MCF 10A (cell line): ENCODE measurements around the gene ZAR1L. TPM values are rescaled to one million over a fixed set of nuclear protein-coding genes. Genes with fewer than 3 reads are reported as not detected.

ENCODE experiments used
- BruUV-seq: library from RNA; stranded (reverse); fragments of 400-500 nt; replicated peaks from 2 replicates; lab custom pipeline; 2021; lab: Mats Ljungman, UMichigan
- CTCF ChIA-PET: fragments of 300-600 bp; sonication (Branson Sonifier 250); formaldehyde crosslinking; extraction: SDS; loops from one replicate; lab custom pipeline; 2021; ENCODE audit warnings: antibody characterized with exemption, inconsistent platforms; lab: Yijun Ruan, JAX
- POLR2A ChIA-PET: fragments of 300-600, 350-650 bp; sonication (Branson Sonifier 250); formaldehyde crosslinking; extraction: SDS; loops from one replicate; lab custom pipeline; 2020; ENCODE audit warnings: antibody characterized with exemption, inconsistent platforms; lab: Yijun Ruan, JAX
- DNase-seq: peaks from one replicate; pipeline ENCODE4 v3.0.0-alpha.2; 2018; ENCODE audit not compliant: unreplicated experiment
- H3K27ac Mint-ChIP-seq: one replicate; pipeline ENCODE4 v1.8.0; 2022; ENCODE audit warnings: mild to moderate bottlenecking, low read depth, mixed read lengths; ENCODE audit not compliant: unreplicated experiment
- H3K27me3 Mint-ChIP-seq: one replicate; pipeline ENCODE4 v1.8.0; 2022; ENCODE audit warnings: mixed read lengths; ENCODE audit not compliant: insufficient read depth, unreplicated experiment
- H3K36me3 Mint-ChIP-seq: one replicate; pipeline ENCODE4 v1.8.0; 2022; ENCODE audit warnings: mild to moderate bottlenecking, moderate library complexity, mixed read lengths; ENCODE audit not compliant: insufficient read depth, unreplicated experiment
- H3K4me1 Mint-ChIP-seq: one replicate; pipeline ENCODE4 v1.8.0; 2022; ENCODE audit warnings: mixed read lengths; ENCODE audit not compliant: insufficient read depth, unreplicated experiment
- H3K4me3 Mint-ChIP-seq: one replicate; pipeline ENCODE4 v1.8.0; 2022; ENCODE audit warnings: mild to moderate bottlenecking, moderate library complexity, mixed read lengths; ENCODE audit not compliant: unreplicated experiment
- H3K9me3 Mint-ChIP-seq: one replicate; pipeline ENCODE4 v1.8.0; 2022; ENCODE audit warnings: mixed read lengths; ENCODE audit not compliant: unreplicated experiment
- intact Hi-C: fragments of 100-400 bp; cut with micrococcal nuclease; formaldehyde crosslinking; loops from 2 replicates; pipeline ENCODE4 v1.14.1; 2022
- total RNA-seq: library from RNA; stranded (reverse); gene quantifications from 2 replicates; pipeline ENCODE4 v1.2.3, GENCODE V29; 2022
- TF ChIP-seq, protein P1 (sequence below): fragments of 200-600 bp; IDR thresholded peaks from one replicate; pipeline ENCODE4 v1.8.0; 2022; ENCODE audit warnings: antibody characterized with exemption, mild to moderate bottlenecking; ENCODE audit not compliant: unreplicated experiment

ZAR1L gene
- total RNA-seq, 1 experiment from 2014 or later = not detected

DNA sequence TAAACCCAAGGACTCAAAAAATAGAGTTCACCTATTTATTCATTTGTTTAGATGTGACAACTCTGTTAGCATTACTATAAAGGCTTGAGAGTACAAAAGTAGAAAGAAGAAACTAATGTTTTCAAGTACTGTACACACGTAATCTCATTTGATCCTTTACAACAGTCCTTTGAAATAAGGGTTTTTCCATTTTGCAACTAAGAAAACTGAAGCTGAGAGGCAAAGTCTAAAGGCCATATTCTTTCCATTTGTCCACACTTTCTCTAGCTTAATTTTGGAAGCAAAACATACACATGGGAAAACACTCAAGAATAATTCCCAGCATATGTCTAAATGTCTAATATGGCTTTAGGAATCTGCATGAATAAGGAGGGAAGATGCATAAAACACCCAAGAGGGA lies 34.1 kb downstream of the ZAR1L start:
- peaks cover 15% of the 10 kb centered on the region for H3K36me3 Mint-ChIP-seq
- ChIA-PET CTCF (interaction anchor here (0.6 to 1.2 kb wide), 4 partner anchors 13 to 279 kb away, joined by 3 read pairs; no protein-coding TSS in a partner anchor), POLR2A (interaction anchor here (0.6 to 0.7 kb wide), 2 partner anchors 11 to 16 kb away, joined by 3 to 4 read pairs; no protein-coding TSS in a partner anchor)
- H3K27ac Mint-ChIP-seq = no peak overlapping the region
- BruUV-seq = no TSS peak
- no peak overlapping the region for H3K4me3 Mint-ChIP-seq
- no peaks in the 10 kb centered on the region for H3K27me3 Mint-ChIP-seq
- DNase-seq = no peak
- peaks cover 12% of the 10 kb centered on the region for H3K4me1 Mint-ChIP-seq
- H3K9me3 Mint-ChIP-seq = no peaks in the 10 kb centered on the region
- intact Hi-C loops = no loop called here
- TF ChIP-seq, protein P1, sequence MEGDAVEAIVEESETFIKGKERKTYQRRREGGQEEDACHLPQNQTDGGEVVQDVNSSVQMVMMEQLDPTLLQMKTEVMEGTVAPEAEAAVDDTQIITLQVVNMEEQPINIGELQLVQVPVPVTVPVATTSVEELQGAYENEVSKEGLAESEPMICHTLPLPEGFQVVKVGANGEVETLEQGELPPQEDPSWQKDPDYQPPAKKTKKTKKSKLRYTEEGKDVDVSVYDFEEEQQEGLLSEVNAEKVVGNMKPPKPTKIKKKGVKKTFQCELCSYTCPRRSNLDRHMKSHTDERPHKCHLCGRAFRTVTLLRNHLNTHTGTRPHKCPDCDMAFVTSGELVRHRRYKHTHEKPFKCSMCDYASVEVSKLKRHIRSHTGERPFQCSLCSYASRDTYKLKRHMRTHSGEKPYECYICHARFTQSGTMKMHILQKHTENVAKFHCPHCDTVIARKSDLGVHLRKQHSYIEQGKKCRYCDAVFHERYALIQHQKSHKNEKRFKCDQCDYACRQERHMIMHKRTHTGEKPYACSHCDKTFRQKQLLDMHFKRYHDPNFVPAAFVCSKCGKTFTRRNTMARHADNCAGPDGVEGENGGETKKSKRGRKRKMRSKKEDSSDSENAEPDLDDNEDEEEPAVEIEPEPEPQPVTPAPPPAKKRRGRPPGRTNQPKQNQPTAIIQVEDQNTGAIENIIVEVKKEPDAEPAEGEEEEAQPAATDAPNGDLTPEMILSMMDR = no peak

GRCh38 chr13:32278426-32278825 lies 36.7 kb downstream of the ZAR1L start:
- TF ChIP-seq, protein P1 = no peak
- H3K36me3 Mint-ChIP-seq = peaks cover 15% of the 10 kb centered on the region
- no peak overlapping the region for H3K4me3 Mint-ChIP-seq
- H3K4me1 Mint-ChIP-seq = no peaks in the 10 kb centered on the region
- CTCF ChIA-PET = no interaction called here
- H3K27ac Mint-ChIP-seq = no peak overlapping the region
- POLR2A ChIA-PET = interaction anchor here (0.6 kb wide), 1 partner anchor 34 kb away, joined by 3 read pairs; no protein-coding TSS in a partner anchor
- no peaks in the 10 kb centered on the region for H3K9me3 Mint-ChIP-seq
- BruUV-seq = no TSS peak
- no peaks in the 10 kb centered on the region for H3K27me3 Mint-ChIP-seq
- peak; percentile 50 for DNase-seq
- intact Hi-C loops = no loop called here

GRCh38 chr13:32277839-32278238 lies 37.3 kb downstream of the ZAR1L start:
- Mint-ChIP-seq H3K4me3 (no peak overlapping the region), H3K27ac (no peak overlapping the region), H3K36me3 (peaks cover 15% of the 10 kb centered on the region), H3K4me1 (no peaks in the 10 kb centered on the region), H3K9me3 (no peaks in the 10 kb centered on the region), H3K27me3 (no peaks in the 10 kb centered on the region)
- BruUV-seq = no TSS peak
- intact Hi-C loops = no loop called here
- ChIA-PET CTCF (interaction anchor here (1.1 kb wide), 1 partner anchor 29 kb away, joined by 3 read pairs; no protein-coding TSS in a partner anchor), POLR2A (no interaction called here)
- no peak for DNase-seq
- TF ChIP-seq, protein P1 = no peak

- H3K9me3 Mint-ChIP-seq = no peaks in the 10 kb centered on the region
- H3K4me3 Mint-ChIP-seq = no peak overlapping the region
- BruUV-seq = no TSS peak
Measured at GRCh38 chr13:32272021-32272683, 43.0 kb downstream of the ZAR1L start.

More at GRCh38 chr13:32272021-32272683, 43.0 kb downstream of the ZAR1L start:
- POLR2A ChIA-PET = interaction anchor here (0.7 to 1.6 kb wide), 2 partner anchors 10 to 13 kb away, joined by 3 to 4 read pairs; no protein-coding TSS in a partner anchor
- Mint-ChIP-seq H3K27me3 (no peaks in the 10 kb centered on the region), H3K4me1 (peaks cover 11% of the 10 kb centered on the region), H3K36me3 (peaks cover 14% of the 10 kb centered on the region), H3K27ac (peak overlapping the region; percentile 16)
- TF ChIP-seq, protein P1 = no peak
- CTCF ChIA-PET = no interaction called here
- intact Hi-C loops = no loop called here
- DNase-seq = peak; percentile 56
